Loucy (cell line): Measurements from ENCODE around the gene LRRC56.

Experiments
- H2AFZ ChIP-seq: fragments of 200-600 bp; sonication (generic); 2 replicates; pipeline ENCODE4 v1.6.0; 2016; ENCODE audit warnings: antibody characterized with exemption, mild to moderate bottlenecking, low read length, moderate library complexity
- H3F3A ChIP-seq: fragments of 200-600 bp; 2 replicates; pipeline ENCODE4 v1.6.0; 2016; ENCODE audit warnings: antibody characterized with exemption, low read depth, mild to moderate bottlenecking
- H3K27me3 ChIP-seq: fragments of 200-600 bp; sonication (generic); 2 replicates; pipeline ENCODE4 v1.6.1; 2014; ENCODE audit warnings: low read length, mild to moderate bottlenecking; ENCODE audit not compliant: insufficient read depth, poor library complexity, severe bottlenecking
- H3K36me3 ChIP-seq: fragments of 200-600 bp; sonication (generic); 2 replicates; pipeline ENCODE4 v1.6.1; 2016; ENCODE audit warnings: low read length; ENCODE audit not compliant: insufficient read depth
- H3K4me1 ChIP-seq: fragments of 200-600 bp; sonication (generic); 2 replicates; pipeline ENCODE4 v1.5.1; 2014; ENCODE audit warnings: low read length, mild to moderate bottlenecking; ENCODE audit not compliant: insufficient read depth, poor library complexity, severe bottlenecking
- H3K4me2 ChIP-seq: fragments of 200-600 bp; sonication (generic); 2 replicates; pipeline ENCODE4 v1.6.0; 2014; ENCODE audit warnings: antibody characterized with exemption, low read length, low read depth, mild to moderate bottlenecking; ENCODE audit not compliant: poor library complexity, severe bottlenecking
- H3K4me3 ChIP-seq: fragments of 200-600 bp; sonication (generic); 2 replicates; pipeline ENCODE4 v1.5.1; 2014; ENCODE audit warnings: low read length, mild to moderate bottlenecking, mixed read lengths; ENCODE audit not compliant: poor library complexity, severe bottlenecking
- H3K79me2 ChIP-seq: fragments of 200-600 bp; sonication (generic); 2 replicates; pipeline ENCODE4 v1.6.1; 2014; ENCODE audit warnings: low read length; ENCODE audit not compliant: insufficient read depth
- H3K9ac ChIP-seq: fragments of 200-600 bp; sonication (generic); 2 replicates; pipeline ENCODE4 v1.6.0; 2014; ENCODE audit warnings: mild to moderate bottlenecking, low read depth, low read length, moderate library complexity; ENCODE audit not compliant: poor library complexity, severe bottlenecking
- H3K9me2 ChIP-seq: fragments of 200-600 bp; sonication (generic); replicated peaks from 2 replicates; pipeline ENCODE4 v1.6.1; 2016; ENCODE audit warnings: low read depth, low read length, mixed read lengths
- H3K9me3 ChIP-seq: fragments of 200-600 bp; sonication (generic); 2 replicates; pipeline ENCODE4 v1.6.1; 2014; ENCODE audit warnings: mild to moderate bottlenecking, antibody characterized with exemption, low read length, low read depth; ENCODE audit not compliant: insufficient read depth
- H4K20me1 ChIP-seq: fragments of 200-600 bp; sonication (generic); 2 replicates; pipeline ENCODE4 v1.6.0; 2014; ENCODE audit warnings: antibody characterized with exemption, low read length, mild to moderate bottlenecking; ENCODE audit not compliant: insufficient read depth, poor library complexity, severe bottlenecking
- EZH2phosphoT487 ChIP-seq: fragments of 200-600 bp; IDR thresholded peaks from 2 replicates; pipeline ENCODE4 v1.6.1; 2018; ENCODE audit warnings: antibody characterized with exemption, mild to moderate bottlenecking, moderate library complexity, borderline replicate concordance
- TF ChIP-seq, protein P1 (sequence below): fragments of 200-600 bp; sonication (generic); conservative IDR thresholded peaks from 2 replicates; pipeline ENCODE4 v1.5.1; 2014; ENCODE audit warnings: mild to moderate bottlenecking, antibody characterized with exemption, low read length

Gene LRRC56

DNA sequence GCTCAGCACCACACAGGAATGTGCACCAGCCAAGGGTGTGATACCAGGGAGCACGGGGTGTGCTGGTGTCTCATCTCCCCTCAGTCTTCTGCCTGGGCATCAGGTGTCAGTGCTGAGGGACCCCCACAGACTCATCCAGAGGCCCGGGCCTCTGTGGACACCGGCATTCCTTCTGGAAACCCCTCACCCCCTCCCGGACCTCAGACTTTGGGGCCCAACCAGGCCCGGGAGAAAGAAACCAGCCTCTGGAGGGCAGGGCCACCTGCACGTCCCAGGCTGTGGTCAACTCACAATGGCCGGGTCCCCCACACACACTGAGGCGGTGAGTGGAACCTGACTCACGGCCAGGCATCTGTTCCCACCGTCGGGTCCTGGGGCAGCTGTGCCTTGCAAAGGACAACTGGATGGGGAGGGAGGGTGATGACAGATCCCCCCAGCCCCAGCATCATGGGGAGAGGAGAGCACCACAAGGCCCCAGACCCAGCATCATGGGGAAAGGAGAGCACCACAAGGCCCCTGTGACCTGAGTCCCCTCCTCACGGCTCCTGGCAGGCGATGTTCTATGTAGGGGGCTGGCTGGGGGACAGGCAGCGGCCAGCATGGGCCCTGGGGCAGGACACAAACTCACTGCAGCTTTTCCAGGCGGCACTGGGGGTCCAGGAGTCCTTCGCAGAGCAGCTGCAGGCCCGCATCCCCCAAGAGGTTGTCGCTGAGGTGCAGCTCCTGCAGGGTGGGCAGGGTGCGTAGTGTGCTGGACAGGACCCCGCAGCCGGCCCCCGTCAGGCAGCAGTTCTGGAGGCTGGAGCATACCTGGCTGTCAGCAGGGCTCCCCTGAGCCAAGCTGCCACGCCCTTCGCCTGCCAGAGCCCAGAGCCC is 37.9 kb upstream of the LRRC56 start:
- no peaks in the 10 kb centered on the region for H3K4me1 ChIP-seq
- no peak for TF ChIP-seq EZH2phosphoT487
- TF ChIP-seq, protein P1, sequence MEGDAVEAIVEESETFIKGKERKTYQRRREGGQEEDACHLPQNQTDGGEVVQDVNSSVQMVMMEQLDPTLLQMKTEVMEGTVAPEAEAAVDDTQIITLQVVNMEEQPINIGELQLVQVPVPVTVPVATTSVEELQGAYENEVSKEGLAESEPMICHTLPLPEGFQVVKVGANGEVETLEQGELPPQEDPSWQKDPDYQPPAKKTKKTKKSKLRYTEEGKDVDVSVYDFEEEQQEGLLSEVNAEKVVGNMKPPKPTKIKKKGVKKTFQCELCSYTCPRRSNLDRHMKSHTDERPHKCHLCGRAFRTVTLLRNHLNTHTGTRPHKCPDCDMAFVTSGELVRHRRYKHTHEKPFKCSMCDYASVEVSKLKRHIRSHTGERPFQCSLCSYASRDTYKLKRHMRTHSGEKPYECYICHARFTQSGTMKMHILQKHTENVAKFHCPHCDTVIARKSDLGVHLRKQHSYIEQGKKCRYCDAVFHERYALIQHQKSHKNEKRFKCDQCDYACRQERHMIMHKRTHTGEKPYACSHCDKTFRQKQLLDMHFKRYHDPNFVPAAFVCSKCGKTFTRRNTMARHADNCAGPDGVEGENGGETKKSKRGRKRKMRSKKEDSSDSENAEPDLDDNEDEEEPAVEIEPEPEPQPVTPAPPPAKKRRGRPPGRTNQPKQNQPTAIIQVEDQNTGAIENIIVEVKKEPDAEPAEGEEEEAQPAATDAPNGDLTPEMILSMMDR: no peak
- H3K9me2 ChIP-seq: no peaks in the 10 kb centered on the region
- H3K4me2 ChIP-seq: no peak overlapping the region
- H4K20me1 ChIP-seq: no peaks in the 10 kb centered on the region
- H3K79me2 ChIP-seq: peaks cover 12% of the 10 kb centered on the region; the same call in 1 of the 2 replicates
- no peak overlapping the region for H3K9ac ChIP-seq
- no peaks in the 10 kb centered on the region for H3F3A ChIP-seq
- no peak overlapping the region for H2AFZ ChIP-seq
- H3K27me3 ChIP-seq: no peaks in the 10 kb centered on the region
- H3K4me3 ChIP-seq: no peak overlapping the region
- H3K36me3 ChIP-seq: peaks cover 43% of the 10 kb centered on the region; the same call in 1 of the 2 replicates
- H3K9me3 ChIP-seq: no peaks in the 10 kb centered on the region

DNA sequence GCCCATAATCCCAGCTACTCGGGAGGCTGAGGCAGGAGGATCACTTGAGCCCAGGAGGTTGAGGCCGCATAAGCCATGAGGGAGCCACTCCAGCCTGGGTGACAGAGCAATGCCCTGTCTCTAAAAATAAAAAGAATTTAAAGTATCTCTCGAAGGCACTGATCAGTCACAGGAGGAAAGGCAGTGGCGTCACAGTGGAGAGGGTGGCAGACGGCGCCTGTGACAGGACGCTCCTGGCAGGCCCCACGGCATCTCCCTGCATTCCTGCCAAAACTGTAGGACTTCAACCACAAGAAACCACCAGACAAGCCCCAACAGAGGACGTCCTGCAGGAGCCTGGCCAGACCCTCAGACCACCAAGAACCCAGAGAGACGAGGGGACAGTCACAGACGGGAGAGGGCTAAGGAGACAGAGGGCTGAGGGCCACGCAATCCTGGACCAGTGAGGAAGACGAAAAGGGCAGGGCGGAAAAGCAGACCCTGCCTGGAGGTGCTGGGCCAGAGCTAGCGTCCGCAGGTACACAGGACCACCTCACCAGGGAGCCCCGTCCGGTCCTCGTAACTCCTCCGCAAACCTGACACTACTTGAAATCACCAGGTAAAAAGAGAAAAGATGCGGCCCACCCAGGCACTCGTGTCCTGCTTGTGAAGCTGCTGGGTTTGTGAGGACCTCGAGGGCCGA is 36.2 kb upstream of the LRRC56 start:
- no peak for TF ChIP-seq EZH2phosphoT487
- TF ChIP-seq, protein P1: no peak
- peaks cover 8% of the 10 kb centered on the region for H4K20me1 ChIP-seq
- H3K79me2 ChIP-seq: peaks cover 29% of the 10 kb centered on the region
- peaks cover 9% of the 10 kb centered on the region for H3K4me1 ChIP-seq
- H3K4me3 ChIP-seq: no peak overlapping the region
- no peaks in the 10 kb centered on the region for H3K27me3 ChIP-seq
- H3K9me3 ChIP-seq: no peaks in the 10 kb centered on the region
- no peaks in the 10 kb centered on the region for H3F3A ChIP-seq
- no peak overlapping the region for H2AFZ ChIP-seq
- H3K9me2 ChIP-seq: no peaks in the 10 kb centered on the region
- no peak overlapping the region for H3K9ac ChIP-seq
- peaks cover 39% of the 10 kb centered on the region; the same call in 1 of the 2 replicates for H3K36me3 ChIP-seq
- no peak overlapping the region for H3K4me2 ChIP-seq

DNA sequence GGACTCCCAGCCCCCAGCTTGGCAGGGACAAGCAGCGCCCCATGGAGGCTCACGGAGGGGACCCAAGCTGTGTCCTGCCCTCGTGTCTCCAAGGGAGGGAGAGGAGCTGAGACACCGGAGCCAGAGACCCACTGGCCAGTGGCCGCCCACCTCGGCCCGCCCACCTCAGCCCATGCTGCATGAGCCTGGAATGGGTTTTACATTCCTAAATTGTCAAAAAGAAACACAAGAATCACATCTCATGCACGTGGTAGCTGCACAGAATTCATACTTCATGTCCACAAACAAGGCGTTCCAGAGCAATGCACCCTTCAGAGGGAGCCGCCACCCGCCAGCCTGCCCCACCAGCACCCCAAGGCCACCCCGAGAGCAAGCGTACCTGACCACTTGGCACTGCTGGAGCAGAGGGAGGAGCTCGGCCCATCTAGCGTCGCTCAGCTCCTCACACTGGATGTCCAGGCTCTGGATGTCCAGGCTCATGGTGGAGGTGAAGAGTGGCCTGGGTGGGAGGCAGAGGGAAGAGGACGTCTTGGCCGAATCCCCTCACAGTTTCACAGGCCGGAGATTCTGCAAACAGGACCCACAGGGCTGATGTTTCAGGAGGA is 35.5 kb upstream of the LRRC56 start:
- Histone ChIP-seq H3K4me2 (no peak overlapping the region), H3K36me3 (peaks cover 39% of the 10 kb centered on the region; the same call in 1 of the 2 replicates)
- TF ChIP-seq, protein P1: no peak
- no peak for TF ChIP-seq EZH2phosphoT487

More for the DNA sequence above, 35.5 kb upstream of the LRRC56 start:
- H2AFZ ChIP-seq: no peak overlapping the region
- H3K4me3 ChIP-seq: no peak overlapping the region
- peaks cover 34% of the 10 kb centered on the region for H3K79me2 ChIP-seq
- H3K9ac ChIP-seq: no peak overlapping the region
- H3F3A ChIP-seq: peaks cover 2% of the 10 kb centered on the region; the same call in 1 of the 2 replicates
- H3K4me1 ChIP-seq: peaks cover 9% of the 10 kb centered on the region
- H4K20me1 ChIP-seq: peaks cover 10% of the 10 kb centered on the region
- no peaks in the 10 kb centered on the region for H3K9me3 ChIP-seq
- H3K9me2 ChIP-seq: no peaks in the 10 kb centered on the region
- no peaks in the 10 kb centered on the region for H3K27me3 ChIP-seq
